ENCODE data around the gene CRLF2. TPM values are rescaled to one million over a fixed set of nuclear protein-coding genes. Genes with fewer than 3 reads are reported as not detected.

CRLF2 gene, protein sequence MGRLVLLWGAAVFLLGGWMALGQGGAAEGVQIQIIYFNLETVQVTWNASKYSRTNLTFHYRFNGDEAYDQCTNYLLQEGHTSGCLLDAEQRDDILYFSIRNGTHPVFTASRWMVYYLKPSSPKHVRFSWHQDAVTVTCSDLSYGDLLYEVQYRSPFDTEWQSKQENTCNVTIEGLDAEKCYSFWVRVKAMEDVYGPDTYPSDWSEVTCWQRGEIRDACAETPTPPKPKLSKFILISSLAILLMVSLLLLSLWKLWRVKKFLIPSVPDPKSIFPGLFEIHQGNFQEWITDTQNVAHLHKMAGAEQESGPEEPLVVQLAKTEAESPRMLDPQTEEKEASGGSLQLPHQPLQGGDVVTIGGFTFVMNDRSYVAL
- total RNA-seq, result not detected in 2 replicates

DNA sequence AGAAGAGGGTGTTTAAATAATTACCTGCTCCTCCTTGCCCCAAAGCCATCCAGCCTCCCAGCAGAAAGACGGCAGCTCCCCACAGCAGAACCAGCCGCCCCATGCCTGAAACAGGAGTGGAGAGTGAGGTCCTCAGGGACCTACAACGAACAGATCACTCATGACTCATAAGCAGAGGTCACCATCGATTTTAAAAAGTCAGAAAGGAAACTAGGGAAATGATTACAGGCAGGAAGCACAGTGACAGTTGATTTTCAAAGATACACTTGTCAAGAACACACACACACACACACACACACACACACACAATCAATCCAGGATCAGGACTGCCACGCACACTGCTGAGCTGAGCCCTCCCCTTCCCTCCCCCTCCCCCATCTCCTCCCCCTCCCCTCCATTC, at the start of gene CRLF2:
Gene CRLF2, minus strand, starts transcription at position 118 of the 400 bp plus-strand sequence. Its CDS starts 15 bp downstream, at position 103.

Other genes starting within 250 kb of the CRLF2 start
- not detected in 2 replicates for gene CSF2RA, start 56.2 kb upstream of the CRLF2 start, total RNA-seq
- not detected in 2 replicates for gene IL3RA, start 124.1 kb upstream of the CRLF2 start, total RNA-seq
- 207 and 255 TPM in 2 replicates for gene SLC25A6, start 179.5 kb upstream of the CRLF2 start, total RNA-seq
- 3.4 and 5.3 TPM in 2 replicates for gene ASMTL, start 240.3 kb upstream of the CRLF2 start, total RNA-seq

Data from tracheal epithelial cell (primary cell).